GM19025 (cell line): ENCODE measurements around the gene C19orf25.
A peak's percentile ranks its signal among the peaks of the same experiment; 100 is the strongest.
"Not testable (repeated sequence)": the region's sequence is repeated elsewhere in the genome, so short reads cannot be mapped to it uniquely, and the experiment has no call there.

Source experiments
- ATAC-seq: cut with Tn5 transposase; IDR thresholded peaks from one replicate; pipeline ENCODE4 v1.9.1; 2021; ENCODE audit warnings: mild to moderate bottlenecking, low read depth, moderate library complexity; ENCODE audit not compliant: unreplicated experiment

The C19orf25 gene

GRCh38 chr19:1450735-1451731, 28.0 kb downstream of the C19orf25 start:
- ATAC-seq, result no peak

- ATAC-seq, result no peak
Observed at GRCh38 chr19:1449467-1450442, 29.3 kb downstream of the C19orf25 start, which contains the start of gene APC2. APC2 (plus strand) TSS chr19:1450121; CDS start chr19:1453002, 2,881 bp downstream.

GRCh38 chr19:1447944-1448343, 31.1 kb downstream of the C19orf25 start:
- no peak for ATAC-seq

GRCh38 chr19:1447504-1447903, 31.5 kb downstream of the C19orf25 start:
- no peak for ATAC-seq

- ATAC-seq, result no peak
Observed at GRCh38 chr19:1446713-1447481, 32.1 kb downstream of the C19orf25 start.

- ATAC-seq, result no peak
Observed at GRCh38 chr19:1445932-1446712, 32.9 kb downstream of the C19orf25 start.

GRCh38 chr19:1445185-1445931, 33.7 kb downstream of the C19orf25 start:
- ATAC-seq, result peak; percentile 71

- ATAC-seq, result no peak
Observed at GRCh38 chr19:1441677-1442438, 37.2 kb downstream of the C19orf25 start.

GRCh38 chr19:1441022-1441426, 38.0 kb downstream of the C19orf25 start:
- ATAC-seq, result no peak

GRCh38 chr19:1440418-1440801, 38.6 kb downstream of the C19orf25 start:
- ATAC-seq, result no peak

GRCh38 chr19:1439525-1440417, 39.2 kb downstream of the C19orf25 start:
- ATAC-seq, result not testable (repeated sequence)

- ATAC-seq, result no peak
Observed at GRCh38 chr19:1438933-1439354, 40.1 kb downstream of the C19orf25 start.

GRCh38 chr19:1438035-1438932, 40.7 kb downstream of the C19orf25 start, which contains the start of gene RPS15:
RPS15 (plus strand) TSS chr19:1438396; CDS start chr19:1438426, 30 bp downstream.
- peak; percentile 64 for ATAC-seq

GRCh38 chr19:1437609-1438008, 41.4 kb downstream of the C19orf25 start:
- no peak for ATAC-seq

GRCh38 chr19:1435378-1435989, 43.5 kb downstream of the C19orf25 start:
- no peak for ATAC-seq
